Progenitor cell of endocrine pancreas (in vitro differentiated cells): ENCODE measurements around the gene PPP1R1A. TPM values are rescaled to one million over a fixed set of nuclear protein-coding genes. Genes with fewer than 3 reads are reported as not detected.
A peak's percentile ranks its signal among the peaks of the same experiment; 100 is the strongest.

ENCODE experiments used
- DNase-seq: peaks from one replicate; pipeline ENCODE4 v3.0.0; 2021; ENCODE audit warnings: low spot score; ENCODE audit not compliant: unreplicated experiment
- H3K27ac Mint-ChIP-seq: 2 replicates; pipeline ENCODE4 v1.8.0; 2021; ENCODE audit warnings: mild to moderate bottlenecking, moderate library complexity, mixed read lengths
- H3K27me3 Mint-ChIP-seq: 2 replicates; pipeline ENCODE4 v1.8.0; 2021; ENCODE audit warnings: mixed read lengths
- H3K36me3 Mint-ChIP-seq: 2 replicates; pipeline ENCODE4 v1.8.0; 2022; ENCODE audit warnings: mixed read lengths; ENCODE audit not compliant: insufficient read depth
- H3K4me1 Mint-ChIP-seq: 2 replicates; pipeline ENCODE4 v1.8.0; 2021; ENCODE audit warnings: low read depth, mixed read lengths
- H3K4me3 Mint-ChIP-seq: 2 replicates; pipeline ENCODE4 v1.8.0; 2021; ENCODE audit warnings: low read depth, mild to moderate bottlenecking, moderate library complexity, mixed read lengths
- H3K9me3 Mint-ChIP-seq: 2 replicates; pipeline ENCODE4 v1.8.0; 2021; ENCODE audit warnings: low read depth, mixed read lengths
- total RNA-seq: library from RNA; stranded (reverse); gene quantifications from 2 replicates; pipeline ENCODE4 v1.2.1, GENCODE V29; 2021
- TF ChIP-seq, protein P1 (sequence below): fragments of 200-600 bp; sonication (generic); IDR thresholded peaks from one replicate; pipeline ENCODE4 v1.5.0; 2021; ENCODE audit warnings: antibody characterized with exemption, mild to moderate bottlenecking; ENCODE audit not compliant: unreplicated experiment

The PPP1R1A gene
- total RNA-seq, 1 donor from 2014 or later, result 22.1 TPM

- H3K27ac Mint-ChIP-seq, result no peak overlapping the region
- peaks cover 38% of the 10 kb centered on the region for H3K4me1 Mint-ChIP-seq
- peaks cover 53% of the 10 kb centered on the region for H3K27me3 Mint-ChIP-seq
- no peak for DNase-seq
- H3K4me3 Mint-ChIP-seq, result peak overlapping the region; percentile 73
- H3K36me3 Mint-ChIP-seq, result peaks cover 2% of the 10 kb centered on the region
- TF ChIP-seq, protein P1, sequence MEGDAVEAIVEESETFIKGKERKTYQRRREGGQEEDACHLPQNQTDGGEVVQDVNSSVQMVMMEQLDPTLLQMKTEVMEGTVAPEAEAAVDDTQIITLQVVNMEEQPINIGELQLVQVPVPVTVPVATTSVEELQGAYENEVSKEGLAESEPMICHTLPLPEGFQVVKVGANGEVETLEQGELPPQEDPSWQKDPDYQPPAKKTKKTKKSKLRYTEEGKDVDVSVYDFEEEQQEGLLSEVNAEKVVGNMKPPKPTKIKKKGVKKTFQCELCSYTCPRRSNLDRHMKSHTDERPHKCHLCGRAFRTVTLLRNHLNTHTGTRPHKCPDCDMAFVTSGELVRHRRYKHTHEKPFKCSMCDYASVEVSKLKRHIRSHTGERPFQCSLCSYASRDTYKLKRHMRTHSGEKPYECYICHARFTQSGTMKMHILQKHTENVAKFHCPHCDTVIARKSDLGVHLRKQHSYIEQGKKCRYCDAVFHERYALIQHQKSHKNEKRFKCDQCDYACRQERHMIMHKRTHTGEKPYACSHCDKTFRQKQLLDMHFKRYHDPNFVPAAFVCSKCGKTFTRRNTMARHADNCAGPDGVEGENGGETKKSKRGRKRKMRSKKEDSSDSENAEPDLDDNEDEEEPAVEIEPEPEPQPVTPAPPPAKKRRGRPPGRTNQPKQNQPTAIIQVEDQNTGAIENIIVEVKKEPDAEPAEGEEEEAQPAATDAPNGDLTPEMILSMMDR, result no peak
- H3K9me3 Mint-ChIP-seq, result no peaks in the 10 kb centered on the region
Observed at GRCh38 chr12:54588890-54589267, 420 bp upstream of the PPP1R1A start.

DNA sequence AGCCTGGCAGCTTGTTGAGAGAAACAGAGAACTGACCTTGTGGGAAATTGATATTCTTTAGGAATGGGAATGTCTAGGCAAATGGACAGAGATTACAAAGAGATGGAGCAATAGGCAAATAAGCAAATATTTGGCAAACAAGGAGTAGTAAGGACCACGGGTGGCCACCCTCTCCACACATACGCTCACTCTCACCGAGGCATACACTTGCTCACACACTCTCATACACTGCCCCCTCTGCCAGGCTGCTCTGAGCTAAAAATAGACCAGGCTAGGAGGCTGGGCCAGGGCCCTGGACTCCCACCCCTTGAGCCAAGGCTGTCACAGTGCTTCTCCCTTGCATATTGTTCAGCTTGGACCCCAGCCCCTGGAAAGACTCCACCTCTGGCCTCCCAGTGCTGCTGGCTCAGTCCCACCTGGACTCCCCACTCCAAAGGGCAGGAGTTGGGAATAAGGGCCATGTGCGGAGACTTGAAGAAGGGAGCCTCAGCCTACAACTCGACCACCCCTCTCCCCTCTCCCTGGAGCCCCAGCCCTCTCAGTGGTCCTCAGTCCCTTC lies 1.1 kb downstream of the PPP1R1A start:
- Mint-ChIP-seq H3K36me3 (peaks cover 4% of the 10 kb centered on the region), H3K27me3 (peaks cover 56% of the 10 kb centered on the region), H3K4me1 (peaks cover 34% of the 10 kb centered on the region), H3K27ac (no peak overlapping the region), H3K4me3 (peak overlapping the region; percentile 76), H3K9me3 (no peaks in the 10 kb centered on the region)
- no peak for DNase-seq
- TF ChIP-seq, protein P1, result no peak

GRCh38 chr12:54586620-54587019 lies 1.8 kb downstream of the PPP1R1A start:
- no peak for DNase-seq
- Mint-ChIP-seq H3K27ac (peak overlapping the region; percentile 26), H3K27me3 (peaks cover 53% of the 10 kb centered on the region), H3K9me3 (no peaks in the 10 kb centered on the region), H3K4me1 (peaks cover 34% of the 10 kb centered on the region), H3K36me3 (peaks cover 5% of the 10 kb centered on the region), H3K4me3 (peak overlapping the region; percentile 76)
- TF ChIP-seq, protein P1, result no peak

DNA sequence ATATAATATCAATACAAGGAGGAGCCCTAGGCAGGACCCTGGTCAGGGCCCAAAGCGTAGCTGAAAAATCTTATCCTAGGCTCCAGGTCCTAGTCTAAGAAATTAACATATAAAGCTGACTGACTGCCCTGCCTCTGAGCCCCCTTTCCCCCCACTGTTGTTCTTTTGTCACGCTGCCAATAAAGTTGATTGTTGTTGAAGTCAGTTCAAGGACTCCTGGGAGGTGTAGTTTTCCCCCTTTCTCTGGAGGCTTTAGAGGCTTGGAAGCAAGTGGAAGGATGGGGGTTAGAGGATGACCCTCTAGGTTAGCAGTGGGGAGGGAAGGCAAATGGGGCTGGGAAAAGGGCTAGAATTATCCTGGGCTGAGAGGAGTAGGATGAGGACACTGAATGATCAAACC lies 3.2 kb downstream of the PPP1R1A start:
- DNase-seq, result no peak
- no peak overlapping the region for H3K4me3 Mint-ChIP-seq
- peaks cover 5% of the 10 kb centered on the region for H3K36me3 Mint-ChIP-seq
- H3K27me3 Mint-ChIP-seq, result peaks cover 46% of the 10 kb centered on the region
- TF ChIP-seq, protein P1, result no peak
- H3K27ac Mint-ChIP-seq, result no peak overlapping the region
- peaks cover 23% of the 10 kb centered on the region for H3K4me1 Mint-ChIP-seq
- no peaks in the 10 kb centered on the region for H3K9me3 Mint-ChIP-seq

DNA sequence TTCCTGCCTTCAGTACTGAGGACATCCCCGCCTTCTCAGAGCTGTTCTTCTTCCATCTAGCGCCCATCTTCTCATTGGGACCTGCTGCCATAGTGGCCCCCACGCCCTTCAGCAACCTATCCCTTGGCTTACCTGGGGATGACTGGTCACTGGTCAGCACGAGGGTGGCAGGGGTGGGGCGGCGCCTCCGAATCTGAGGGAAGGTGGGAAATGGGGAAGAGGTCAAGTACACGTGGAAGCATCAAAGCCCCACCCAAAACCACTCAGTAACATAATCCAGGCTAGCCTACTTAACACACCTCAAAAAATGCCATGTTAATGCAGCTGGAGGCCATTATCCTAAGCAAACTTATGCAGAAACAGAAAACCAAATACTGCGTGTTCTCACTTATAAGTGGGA lies 4.3 kb downstream of the PPP1R1A start:
- no peak overlapping the region for H3K27ac Mint-ChIP-seq
- no peak for DNase-seq
- H3K27me3 Mint-ChIP-seq, result peaks cover 43% of the 10 kb centered on the region
- no peak overlapping the region for H3K4me3 Mint-ChIP-seq
- peaks cover 18% of the 10 kb centered on the region for H3K4me1 Mint-ChIP-seq
- peaks cover 5% of the 10 kb centered on the region for H3K36me3 Mint-ChIP-seq
- H3K9me3 Mint-ChIP-seq, result no peaks in the 10 kb centered on the region
- TF ChIP-seq, protein P1, result no peak
